Activated CD8-positive, alpha-beta memory T cell treated with anti-CD3 and anti-CD28 coated beads, Interleukin-2, amount 10 ng/mL, durations not matched to agents 7 days and 5 days (primary cell): ENCODE results near the gene GTF2A1L. TPM values are rescaled to one million over a fixed set of nuclear protein-coding genes. Genes with fewer than 3 reads are reported as not detected.

Source experiments
- ATAC-seq: fragments of 150-1000 bp; cut with Tn5 transposase; one replicate; pipeline ENCODE4 v1.10.0; 2021; ENCODE audit warnings: moderate library complexity
- CTCF ChIA-PET: fragments of 350-600 bp; sonication (Branson Sonifier 250); formaldehyde crosslinking; loops from one replicate; lab custom pipeline; 2021; ENCODE audit warnings: antibody characterized with exemption; lab: Charles Lee
- DNase-seq: peaks from one replicate; pipeline ENCODE4 v3.0.0-alpha.2; 2020
- H3K27ac Mint-ChIP-seq: one replicate; pipeline ENCODE4 v1.8.0; 2021; ENCODE audit warnings: mild to moderate bottlenecking, mixed read lengths
- H3K27me3 Mint-ChIP-seq: one replicate; pipeline ENCODE4 v1.8.0; 2021; ENCODE audit warnings: mixed read lengths
- H3K36me3 Mint-ChIP-seq: one replicate; pipeline ENCODE4 v1.8.0; 2021; ENCODE audit warnings: mild to moderate bottlenecking, mixed read lengths
- H3K4me1 Mint-ChIP-seq: one replicate; pipeline ENCODE4 v1.8.0; 2021; ENCODE audit warnings: mixed read lengths
- H3K4me3 Mint-ChIP-seq: one replicate; pipeline ENCODE4 v1.8.0; 2021; ENCODE audit warnings: mild to moderate bottlenecking, moderate library complexity, mixed read lengths
- H3K9me3 Mint-ChIP-seq: one replicate; pipeline ENCODE4 v1.8.0; 2022; ENCODE audit warnings: low read depth, mixed read lengths
- total RNA-seq, 2 experiments: library from RNA; stranded (reverse); gene quantifications; one replicate each; pipeline ENCODE4 v1.2.3, GENCODE V29; 2021

Gene GTF2A1L
- total RNA-seq, 2 experiments from 2014 or later, result not detected

DNA sequence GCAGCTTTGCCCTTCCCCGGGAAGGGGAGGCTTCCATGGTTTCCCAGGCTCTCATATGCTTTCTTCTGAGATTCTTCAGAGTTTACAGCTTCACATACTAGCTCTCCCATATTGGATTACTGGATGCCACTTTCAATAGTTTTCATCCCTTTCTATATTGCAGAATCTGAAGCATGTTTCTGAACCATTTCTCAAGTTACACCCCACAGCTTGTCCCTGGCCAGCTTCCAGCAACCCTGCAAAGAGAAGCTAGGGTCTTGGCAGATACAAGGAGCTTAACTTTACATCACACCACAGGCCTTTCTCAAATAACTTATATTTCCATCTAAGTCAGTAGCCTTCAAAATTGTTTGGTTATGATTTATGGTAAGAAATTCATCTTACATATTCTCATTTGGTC lies 98.3 kb downstream of the GTF2A1L start:
- Mint-ChIP-seq H3K4me3 (no peak overlapping the region), H3K27me3 (no peaks in the 10 kb centered on the region), H3K9me3 (no peaks in the 10 kb centered on the region), H3K36me3 (no peaks in the 10 kb centered on the region), H3K4me1 (no peaks in the 10 kb centered on the region), H3K27ac (no peak overlapping the region)
- CTCF ChIA-PET, result no interaction called here
- DNase-seq (no peak), ATAC-seq (no peak)

DNA sequence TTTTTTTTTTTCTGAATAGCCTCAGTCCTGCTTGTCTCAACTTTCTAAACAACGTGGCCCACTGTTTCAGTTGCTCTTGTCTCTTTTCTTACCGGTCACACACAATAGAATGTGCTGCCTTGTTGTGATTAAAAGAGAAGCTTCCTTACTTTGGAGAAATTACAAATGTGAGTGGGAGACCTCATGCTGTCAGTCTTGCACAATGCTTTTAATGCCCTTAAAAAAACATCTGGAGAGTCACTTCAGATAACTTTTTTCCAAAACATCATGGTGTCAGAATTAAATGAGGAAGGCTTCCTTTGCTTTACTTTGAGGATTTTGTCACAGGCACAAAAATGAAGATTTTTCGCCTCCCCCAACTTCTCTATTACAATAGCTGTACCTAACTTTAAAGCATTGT lies 100.2 kb downstream of the GTF2A1L start:
- no peaks in the 10 kb centered on the region for H3K27me3 Mint-ChIP-seq
- no peak overlapping the region for H3K4me3 Mint-ChIP-seq
- no peak overlapping the region for H3K27ac Mint-ChIP-seq
- no peaks in the 10 kb centered on the region for H3K9me3 Mint-ChIP-seq
- DNase-seq, result no peak
- no peak for ATAC-seq
- CTCF ChIA-PET, result no interaction called here
- no peaks in the 10 kb centered on the region for H3K4me1 Mint-ChIP-seq
- H3K36me3 Mint-ChIP-seq, result no peaks in the 10 kb centered on the region

DNA sequence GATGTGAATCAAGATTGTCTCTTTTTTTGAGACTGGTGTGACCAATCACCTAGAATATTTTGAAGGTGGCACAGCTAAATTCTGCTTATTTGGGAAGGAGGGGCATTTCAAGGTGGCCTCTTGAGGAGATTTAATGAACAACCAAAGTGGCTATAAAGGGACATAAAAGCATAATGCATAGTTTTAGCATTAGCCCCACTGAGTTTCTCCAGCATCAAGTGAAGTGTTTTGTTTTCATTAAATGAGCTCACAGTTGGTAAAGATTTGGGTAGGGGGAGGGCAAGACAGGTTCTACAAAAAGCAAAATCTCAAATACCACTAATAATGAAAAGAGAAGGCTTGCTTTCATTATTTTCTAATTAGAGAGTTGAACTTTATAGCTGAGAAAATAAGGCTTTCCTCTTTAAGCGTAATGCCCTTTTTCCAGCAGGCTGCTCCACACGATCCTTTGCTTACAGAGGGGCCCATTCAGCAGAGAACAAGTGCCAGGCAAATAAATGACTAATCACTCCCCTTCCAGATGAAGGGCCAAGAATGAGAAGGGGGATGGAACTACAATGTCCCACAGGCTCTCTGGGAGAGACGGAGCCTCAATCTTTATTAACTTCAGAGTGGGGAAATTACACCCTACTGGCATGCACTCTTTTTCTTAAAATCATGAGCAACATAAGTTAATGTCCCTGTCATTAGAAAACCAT lies 102.0 kb downstream of the GTF2A1L start:
- no peak for ATAC-seq

DNA sequence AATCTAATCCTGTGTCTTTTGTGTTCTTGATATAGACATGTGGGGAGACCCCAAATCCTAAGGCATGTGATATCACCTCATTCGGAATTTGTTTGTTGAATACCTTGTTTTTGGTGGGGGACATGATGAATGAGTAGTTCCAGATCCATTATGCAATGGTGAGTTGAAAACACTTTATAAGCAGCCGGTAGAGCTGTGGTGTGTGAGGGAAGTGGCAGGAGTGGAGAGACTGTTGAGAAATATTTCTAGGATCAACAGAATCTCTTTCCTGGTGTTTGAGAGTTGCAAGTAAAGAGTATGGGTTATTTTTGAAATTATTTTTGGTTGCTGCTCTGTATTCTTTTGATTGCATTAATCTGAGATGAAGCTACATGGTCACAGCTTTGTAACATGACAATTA lies 103.5 kb downstream of the GTF2A1L start:
- no peaks in the 10 kb centered on the region for H3K36me3 Mint-ChIP-seq
- no peak for ATAC-seq
- no peaks in the 10 kb centered on the region for H3K4me1 Mint-ChIP-seq

More for the DNA sequence above, 102.0 kb downstream of the GTF2A1L start:
- Mint-ChIP-seq H3K27me3 (no peaks in the 10 kb centered on the region), H3K9me3 (no peaks in the 10 kb centered on the region), H3K27ac (no peak overlapping the region), H3K4me3 (no peak overlapping the region), H3K36me3 (no peaks in the 10 kb centered on the region), H3K4me1 (no peaks in the 10 kb centered on the region)
- DNase-seq, result no peak
- CTCF ChIA-PET, result no interaction called here

DNA sequence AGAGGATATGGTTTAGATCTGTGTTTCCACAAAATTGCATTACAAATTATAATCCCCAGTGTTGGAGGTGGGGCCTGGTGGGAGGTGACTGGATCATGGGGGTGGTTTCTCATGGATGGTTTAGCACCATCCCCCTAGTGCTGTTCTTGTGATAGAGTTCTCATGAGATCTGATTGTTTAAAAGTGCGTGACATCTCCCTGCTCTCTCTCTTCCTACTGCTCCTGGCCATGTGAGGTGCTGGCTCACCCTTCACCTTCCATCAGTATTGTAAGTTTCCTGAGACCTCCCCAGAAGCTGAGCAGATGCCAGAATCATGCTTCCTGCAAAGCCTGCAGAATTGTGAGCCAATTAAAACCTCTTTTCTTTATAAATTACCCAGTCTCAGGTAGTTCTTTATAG lies 104.7 kb downstream of the GTF2A1L start:
- H3K36me3 Mint-ChIP-seq, result no peaks in the 10 kb centered on the region
- DNase-seq (no peak), ATAC-seq (no peak)
- H3K4me1 Mint-ChIP-seq, result no peaks in the 10 kb centered on the region
- H3K27ac Mint-ChIP-seq, result no peak overlapping the region
- no peak overlapping the region for H3K4me3 Mint-ChIP-seq
- no peaks in the 10 kb centered on the region for H3K27me3 Mint-ChIP-seq
- CTCF ChIA-PET, result no interaction called here
- H3K9me3 Mint-ChIP-seq, result no peaks in the 10 kb centered on the region

More for the DNA sequence above, 103.5 kb downstream of the GTF2A1L start:
- no peaks in the 10 kb centered on the region for H3K9me3 Mint-ChIP-seq
- no peak overlapping the region for H3K27ac Mint-ChIP-seq
- no peaks in the 10 kb centered on the region for H3K27me3 Mint-ChIP-seq
- no peak overlapping the region for H3K4me3 Mint-ChIP-seq
- CTCF ChIA-PET, result no interaction called here
- DNase-seq, result no peak

DNA sequence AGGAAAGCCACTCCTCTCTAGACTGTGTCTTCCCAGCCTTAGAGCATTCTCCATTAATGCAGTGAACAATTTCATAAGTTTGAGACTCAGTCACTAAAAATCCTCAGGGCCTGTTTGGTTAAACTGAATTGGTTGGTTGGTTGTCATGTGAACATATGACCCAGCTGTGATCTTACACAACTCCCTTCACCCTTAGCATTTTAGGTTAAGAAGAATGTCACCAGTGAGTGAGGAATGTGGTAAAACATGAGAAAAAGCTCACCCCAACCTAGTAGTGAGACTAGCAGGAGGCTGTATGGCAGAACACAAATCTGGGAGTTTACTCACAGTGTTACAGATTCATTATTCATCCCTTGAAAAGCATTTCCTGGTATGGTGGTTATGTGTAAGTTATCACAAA lies 105.5 kb downstream of the GTF2A1L start:
- Mint-ChIP-seq H3K4me3 (no peak overlapping the region), H3K4me1 (no peaks in the 10 kb centered on the region)
- ATAC-seq, result no peak

DNA sequence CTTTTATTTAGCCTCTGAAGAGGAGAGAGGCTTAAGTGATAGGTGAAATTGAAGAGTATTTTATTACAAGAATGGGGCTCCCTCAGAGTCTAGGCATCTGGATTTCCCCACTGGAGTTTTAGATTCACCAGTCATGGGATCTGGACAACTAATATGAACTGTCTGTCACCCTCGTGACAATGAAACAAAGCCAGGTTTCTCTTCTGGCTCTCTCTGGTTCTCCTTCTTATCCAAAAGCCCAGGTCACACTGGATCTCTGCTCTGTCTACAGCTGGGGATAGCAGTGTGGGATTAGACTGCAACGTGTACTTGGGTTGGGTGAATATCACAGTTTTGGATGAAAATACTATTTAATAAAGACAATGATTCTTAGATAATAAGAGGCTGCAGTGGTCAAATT lies 106.6 kb downstream of the GTF2A1L start:
- Mint-ChIP-seq H3K4me1 (no peaks in the 10 kb centered on the region), H3K4me3 (no peak overlapping the region), H3K27me3 (peaks cover 2% of the 10 kb centered on the region), H3K27ac (no peak overlapping the region), H3K36me3 (no peaks in the 10 kb centered on the region), H3K9me3 (no peaks in the 10 kb centered on the region)
- no peak for DNase-seq
- ATAC-seq, result no peak
- CTCF ChIA-PET, result no interaction called here

More for the DNA sequence above, 105.5 kb downstream of the GTF2A1L start:
- H3K9me3 Mint-ChIP-seq, result no peaks in the 10 kb centered on the region
- no peak for DNase-seq
- H3K36me3 Mint-ChIP-seq, result no peaks in the 10 kb centered on the region
- H3K27me3 Mint-ChIP-seq, result no peaks in the 10 kb centered on the region
- CTCF ChIA-PET, result no interaction called here
- H3K27ac Mint-ChIP-seq, result no peak overlapping the region

DNA sequence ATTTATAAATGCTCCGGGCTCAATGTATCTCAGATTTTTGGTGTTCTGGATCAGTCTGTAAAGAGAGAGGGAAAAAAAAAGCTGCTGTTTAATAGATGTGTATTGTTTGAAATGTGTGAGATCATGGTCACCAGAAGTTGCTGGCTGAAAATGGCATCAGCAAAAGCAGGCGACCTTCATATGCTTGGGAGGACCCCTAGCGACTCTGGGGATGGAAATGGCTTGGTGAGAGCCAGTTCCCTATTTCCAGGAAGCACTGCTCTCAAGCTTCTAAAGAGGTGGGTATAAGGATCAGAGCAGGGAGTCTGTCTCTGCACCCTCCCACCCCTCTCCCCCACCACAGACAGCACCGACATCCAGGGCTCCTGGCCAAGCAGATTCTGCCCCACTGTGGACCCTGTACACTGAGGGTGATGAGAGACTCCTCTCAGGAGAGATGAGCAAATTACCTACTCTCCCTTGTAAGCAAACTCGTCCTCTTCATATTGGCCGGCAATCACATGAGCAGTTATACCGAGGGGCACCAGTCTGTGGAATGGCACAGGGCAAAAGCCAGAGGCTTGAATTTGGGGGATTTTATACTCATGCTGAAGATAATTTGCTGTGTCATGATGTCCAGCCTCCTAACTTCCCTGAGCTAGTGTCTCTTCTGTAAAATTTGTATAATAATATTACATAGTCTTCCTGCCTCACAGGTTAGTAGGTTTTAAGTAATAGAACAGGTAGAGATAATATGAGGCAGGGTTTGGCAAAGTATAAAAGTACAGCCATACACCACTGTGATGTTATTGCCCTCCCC lies 108.2 kb downstream of the GTF2A1L start:
- H3K4me3 Mint-ChIP-seq, result no peak overlapping the region
- no peak overlapping the region for H3K27ac Mint-ChIP-seq
- CTCF ChIA-PET, result no interaction called here
- DNase-seq, result no peak
- no peaks in the 10 kb centered on the region for H3K9me3 Mint-ChIP-seq
- no peaks in the 10 kb centered on the region for H3K36me3 Mint-ChIP-seq
- ATAC-seq, result no peak
- peaks cover 2% of the 10 kb centered on the region for H3K27me3 Mint-ChIP-seq
- H3K4me1 Mint-ChIP-seq, result no peaks in the 10 kb centered on the region

DNA sequence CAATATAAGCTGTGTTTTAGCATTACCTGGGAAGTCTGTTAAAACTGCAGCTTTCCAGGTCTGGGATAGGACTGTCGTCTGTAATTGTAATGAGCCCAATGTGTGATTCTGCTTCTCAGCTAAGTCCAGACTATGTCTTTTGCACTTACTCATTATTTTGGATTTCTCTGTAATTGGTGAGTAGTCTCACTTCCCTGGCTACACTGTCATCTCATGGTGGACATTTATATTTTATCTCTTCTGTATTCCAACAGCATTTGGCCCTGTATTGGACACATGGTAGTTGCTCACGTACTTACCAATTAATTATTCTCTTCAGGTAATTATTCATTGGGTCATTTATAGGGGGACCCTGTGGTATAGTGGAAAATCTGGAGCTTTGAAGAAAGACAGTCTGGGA lies 109.9 kb downstream of the GTF2A1L start:
- no peak overlapping the region for H3K4me3 Mint-ChIP-seq
- no peaks in the 10 kb centered on the region for H3K9me3 Mint-ChIP-seq
- H3K27me3 Mint-ChIP-seq, result peaks cover 2% of the 10 kb centered on the region
- H3K36me3 Mint-ChIP-seq, result no peaks in the 10 kb centered on the region
- CTCF ChIA-PET, result no interaction called here
- H3K27ac Mint-ChIP-seq, result no peak overlapping the region
- ATAC-seq, result no peak
- no peaks in the 10 kb centered on the region for H3K4me1 Mint-ChIP-seq
- DNase-seq, result no peak

DNA sequence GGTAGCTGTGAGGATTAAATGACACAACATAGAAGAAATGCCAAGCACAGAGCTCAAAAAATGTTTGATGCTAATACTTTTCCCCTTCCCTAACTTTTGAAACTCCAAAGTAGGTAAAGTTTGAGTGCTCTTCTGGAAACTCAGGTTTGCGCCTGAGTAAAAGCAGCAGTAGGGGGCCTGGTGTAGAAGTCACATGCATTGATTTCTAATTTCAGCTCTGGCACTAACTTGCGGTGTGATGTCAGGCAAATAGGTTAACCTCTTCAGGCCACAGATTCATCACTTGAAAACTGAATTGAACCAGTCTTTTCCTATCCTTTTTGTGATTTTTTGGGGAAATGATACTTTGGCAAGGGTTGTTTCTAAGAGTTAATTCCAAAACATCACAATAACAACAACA lies 110.6 kb downstream of the GTF2A1L start:
- no peak for ATAC-seq
- DNase-seq, result no peak
- Mint-ChIP-seq H3K27ac (no peak overlapping the region), H3K4me1 (no peaks in the 10 kb centered on the region), H3K9me3 (no peaks in the 10 kb centered on the region), H3K36me3 (no peaks in the 10 kb centered on the region), H3K4me3 (no peak overlapping the region), H3K27me3 (peaks cover 2% of the 10 kb centered on the region)
- CTCF ChIA-PET, result no interaction called here

DNA sequence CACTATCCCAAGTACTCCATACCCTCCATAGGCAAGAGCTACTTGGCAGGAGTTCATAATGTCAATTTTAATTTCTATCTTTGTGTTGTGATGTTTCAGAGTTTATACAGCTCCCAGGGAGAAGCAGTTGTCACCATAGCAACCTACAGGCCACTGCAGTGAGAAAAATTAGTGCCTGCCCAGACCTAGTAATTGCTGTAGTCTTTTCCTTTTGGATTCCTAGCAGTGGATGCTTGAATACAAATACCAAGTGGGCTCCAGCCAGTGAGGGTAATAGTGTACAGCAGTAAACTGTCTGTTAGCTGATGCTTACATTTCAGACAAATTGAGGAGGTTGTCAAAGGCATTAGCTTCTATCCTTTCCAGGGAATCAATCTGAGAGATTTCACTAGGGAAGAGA lies 111.2 kb downstream of the GTF2A1L start:
- ATAC-seq, result no peak
- H3K27me3 Mint-ChIP-seq, result peaks cover 2% of the 10 kb centered on the region
- no peak overlapping the region for H3K27ac Mint-ChIP-seq
- H3K4me3 Mint-ChIP-seq, result no peak overlapping the region
- no peak for DNase-seq
- no peaks in the 10 kb centered on the region for H3K36me3 Mint-ChIP-seq
- H3K9me3 Mint-ChIP-seq, result no peaks in the 10 kb centered on the region
- no peaks in the 10 kb centered on the region for H3K4me1 Mint-ChIP-seq
- CTCF ChIA-PET, result no interaction called here

Other genes with a start within 250 kb of the GTF2A1L start
- gene PPP1R21, start 177.1 kb upstream of the GTF2A1L start, total RNA-seq, result 10 to 100 TPM; 49.9 to 56.6 TPM
- gene STON1, start 87.7 kb upstream of the GTF2A1L start, total RNA-seq, result 1 to 10 TPM; 2.4 to 3.5 TPM
- not detected for gene LHCGR, start 137.9 kb downstream of the GTF2A1L start, total RNA-seq